ENCODE results near the gene BRI3.

BRI3 gene

DNA sequence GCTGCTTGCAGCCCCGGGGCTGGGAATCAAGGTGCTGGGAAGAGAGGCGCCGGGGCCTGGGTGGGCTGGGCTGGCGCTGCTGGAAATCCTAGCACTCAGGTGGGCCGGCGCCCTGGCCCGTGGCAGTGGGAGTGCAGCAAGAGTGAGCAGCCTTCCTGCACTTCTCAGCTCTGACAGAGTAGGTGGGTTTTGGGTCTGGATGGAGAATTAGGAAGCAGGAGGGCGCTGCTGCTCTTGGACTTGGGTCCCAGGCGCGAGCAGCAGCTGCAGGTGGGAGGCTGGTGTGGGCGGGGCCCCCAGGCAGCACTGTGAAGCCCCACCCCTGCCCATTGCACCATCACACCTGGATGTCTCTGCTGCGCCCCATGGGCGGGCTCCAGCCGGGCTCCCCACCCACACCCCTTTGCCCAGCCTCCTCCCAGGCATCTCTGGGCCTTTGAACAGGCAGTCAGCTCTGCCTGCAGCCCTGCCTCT is 6.0 kb downstream of the BRI3 start:
- DNase-seq (ENCODE audit: low read depth), result no peak

DNA sequence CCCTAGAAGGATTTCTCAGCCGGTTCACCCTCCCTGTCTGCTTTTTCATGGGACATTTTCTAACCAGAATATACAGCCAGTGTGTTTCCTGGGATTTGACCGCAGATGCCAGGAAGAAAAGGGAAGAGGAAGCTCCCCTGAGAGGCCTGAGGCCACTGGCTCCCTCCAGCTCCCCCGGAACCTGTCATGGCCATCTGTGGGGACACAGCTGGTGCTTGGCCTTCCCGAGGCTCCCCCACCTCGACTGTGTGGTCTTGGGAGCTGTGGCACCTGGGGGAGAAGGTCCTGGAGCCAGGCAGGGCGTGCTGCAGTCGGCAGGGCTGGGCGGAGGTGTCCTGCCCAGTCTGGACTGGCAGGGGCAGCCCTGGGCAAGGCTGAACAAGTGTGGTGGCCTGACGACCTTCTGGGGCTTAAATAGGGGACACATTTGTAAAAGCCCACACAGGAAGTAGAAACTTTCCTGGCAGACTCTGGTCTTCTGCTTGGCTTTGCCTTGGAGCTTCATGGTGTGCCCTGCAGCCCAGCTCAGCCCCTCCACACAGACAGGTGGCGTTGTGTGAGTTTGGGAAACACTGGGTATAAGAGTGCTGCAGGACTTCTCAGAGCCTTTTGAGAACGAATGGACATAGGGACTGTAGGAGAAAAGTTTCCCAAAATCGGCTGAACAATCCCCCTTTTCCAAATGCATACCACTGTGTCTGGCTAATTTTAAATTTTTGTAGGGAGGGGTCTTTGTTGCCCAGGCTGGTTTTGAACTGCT is 6.8 kb downstream of the BRI3 start:
- DNase-seq (ENCODE audit: low read depth), result no peak

DNA sequence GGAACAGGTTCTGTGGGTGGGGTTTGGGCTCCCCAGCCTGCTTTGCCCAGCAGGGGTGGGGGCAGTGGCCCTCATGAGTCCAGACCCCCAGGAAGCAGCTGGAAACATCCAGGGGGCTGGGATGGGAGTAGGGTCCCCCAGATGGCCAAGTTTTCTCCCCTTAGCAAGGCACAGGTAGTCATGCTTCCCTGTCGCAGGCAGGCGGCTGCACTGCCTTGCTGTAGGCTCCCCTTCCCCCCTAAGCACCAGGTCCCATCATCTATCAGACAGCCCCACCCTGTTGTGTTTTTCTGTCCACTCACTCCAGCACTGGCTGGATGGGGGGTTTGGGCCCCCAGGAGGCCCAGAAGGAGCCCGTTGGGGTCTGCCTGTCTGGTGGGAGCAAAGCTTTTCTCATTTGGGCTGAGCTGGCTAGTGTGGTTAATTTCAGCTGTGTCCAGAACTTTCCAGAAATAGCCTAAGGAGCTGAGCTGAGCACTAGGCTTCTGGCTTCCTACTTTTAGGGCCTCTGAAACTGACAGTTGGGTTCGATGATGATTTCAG is 7.9 kb downstream of the BRI3 start:
- DNase-seq (ENCODE audit: low read depth), result no peak

DNA sequence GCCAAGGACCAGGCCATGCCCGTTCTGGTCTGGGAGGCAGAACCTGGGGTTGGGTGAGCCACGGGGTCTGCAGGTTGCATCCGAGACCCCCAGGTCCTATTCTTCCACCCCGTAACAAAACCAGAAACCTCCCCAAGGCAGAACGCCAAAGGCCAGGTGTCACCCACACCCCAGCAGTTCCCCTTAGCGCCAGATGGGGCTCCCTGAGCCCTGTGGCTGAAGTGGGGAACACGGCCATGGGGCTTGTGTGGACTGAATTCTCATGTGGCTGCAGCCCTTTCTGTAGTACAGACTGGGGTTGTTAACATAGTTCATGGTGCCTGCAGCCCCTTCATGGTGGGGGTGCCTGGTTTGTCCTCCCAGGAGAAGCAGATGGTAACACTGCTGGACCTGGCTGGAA is 10.2 kb downstream of the BRI3 start:
- no peak for DNase-seq (ENCODE audit: low read depth)

- DNase-seq (ENCODE audit: low read depth), result no peak
Observed at GRCh38 chr7:98293265-98293664, 11.8 kb downstream of the BRI3 start.

GRCh38 chr7:98293746-98294145 is 12.3 kb downstream of the BRI3 start:
- no peak for DNase-seq (ENCODE audit: low read depth)

- no peak for DNase-seq (ENCODE audit: low read depth)
Observed at GRCh38 chr7:98294326-98294725, 12.8 kb downstream of the BRI3 start.

GRCh38 chr7:98294798-98295382 is 13.4 kb downstream of the BRI3 start:
- no peak for DNase-seq (ENCODE audit: low read depth)

DNA sequence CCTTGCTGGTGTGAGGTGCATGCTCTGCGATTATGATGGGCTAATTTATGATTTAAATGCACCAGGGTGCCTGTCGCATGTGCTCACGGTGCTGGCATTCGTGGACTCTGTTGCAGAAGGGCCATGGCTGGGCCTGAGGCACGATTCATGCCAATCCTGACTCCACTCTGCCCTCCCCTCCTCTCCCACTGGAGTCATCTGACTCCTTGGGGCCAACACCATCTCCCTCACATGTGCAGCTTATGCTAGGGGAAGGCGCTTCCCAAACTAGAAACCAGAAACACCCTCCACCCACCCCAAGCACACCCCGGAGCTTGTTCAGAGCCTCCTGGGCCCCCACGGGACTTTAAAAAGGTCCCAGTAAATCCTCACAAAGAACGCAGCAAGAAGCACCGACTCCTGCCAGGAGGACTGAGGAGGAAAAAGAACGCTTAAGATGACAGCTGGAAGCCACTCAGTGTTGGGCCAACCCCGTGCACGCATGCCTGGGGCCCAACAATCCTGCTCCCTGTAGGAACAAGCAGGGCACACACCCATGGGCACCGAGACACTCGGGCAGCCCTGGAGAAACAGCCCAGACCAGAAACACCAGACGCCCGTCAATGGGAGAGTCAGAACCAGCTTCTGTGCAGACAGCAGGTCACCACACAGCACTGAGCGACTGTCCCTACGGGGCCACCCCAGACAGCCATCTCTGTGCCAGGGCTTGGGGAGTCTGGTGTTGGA is 14.1 kb downstream of the BRI3 start:
- no peak for DNase-seq (ENCODE audit: low read depth)

- no peak for DNase-seq (ENCODE audit: low read depth)
Observed at GRCh38 chr7:98296833-98297232, 15.3 kb downstream of the BRI3 start.

- DNase-seq (ENCODE audit: low read depth), result no peak
Observed at GRCh38 chr7:98297626-98298286, 16.3 kb downstream of the BRI3 start.

DNA sequence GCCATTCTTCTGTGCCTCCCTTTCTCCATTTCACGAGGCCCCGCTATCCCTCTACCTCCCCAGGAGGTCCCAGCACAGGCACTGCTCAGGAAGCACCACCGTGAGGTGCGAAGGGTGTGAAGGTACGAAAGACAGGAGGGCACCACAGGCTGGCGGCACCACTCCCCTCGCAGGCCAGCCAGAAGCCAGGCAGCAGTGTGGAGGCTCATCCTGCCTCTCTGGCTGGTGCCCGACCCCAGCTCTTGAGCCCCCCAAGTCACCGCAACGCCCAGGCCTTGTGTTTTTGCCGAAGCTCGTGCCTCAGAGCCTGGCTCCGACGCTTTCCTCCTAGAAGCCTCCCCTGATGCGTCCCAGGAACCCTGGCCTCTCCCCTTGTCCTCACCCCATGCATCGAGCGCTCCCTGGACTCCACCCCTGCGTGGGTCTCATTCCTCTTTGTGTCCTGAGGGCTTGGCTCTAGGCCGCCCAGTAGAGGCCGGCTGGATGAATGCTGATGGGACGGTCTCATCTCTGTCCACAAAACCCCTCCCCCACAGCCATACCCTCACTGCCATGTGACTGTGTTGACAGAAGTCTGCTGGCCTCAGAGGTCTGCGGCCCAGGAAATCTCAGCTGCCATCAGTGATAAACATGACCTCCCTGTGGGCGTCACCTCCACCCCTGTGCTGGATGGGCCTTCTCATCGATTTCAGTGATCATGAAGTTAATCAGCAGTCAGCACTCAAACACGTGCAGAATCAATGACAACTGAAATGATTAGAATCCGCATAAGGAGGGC is 19.3 kb downstream of the BRI3 start:
- DNase-seq (ENCODE audit: low read depth), result no peak

DNA sequence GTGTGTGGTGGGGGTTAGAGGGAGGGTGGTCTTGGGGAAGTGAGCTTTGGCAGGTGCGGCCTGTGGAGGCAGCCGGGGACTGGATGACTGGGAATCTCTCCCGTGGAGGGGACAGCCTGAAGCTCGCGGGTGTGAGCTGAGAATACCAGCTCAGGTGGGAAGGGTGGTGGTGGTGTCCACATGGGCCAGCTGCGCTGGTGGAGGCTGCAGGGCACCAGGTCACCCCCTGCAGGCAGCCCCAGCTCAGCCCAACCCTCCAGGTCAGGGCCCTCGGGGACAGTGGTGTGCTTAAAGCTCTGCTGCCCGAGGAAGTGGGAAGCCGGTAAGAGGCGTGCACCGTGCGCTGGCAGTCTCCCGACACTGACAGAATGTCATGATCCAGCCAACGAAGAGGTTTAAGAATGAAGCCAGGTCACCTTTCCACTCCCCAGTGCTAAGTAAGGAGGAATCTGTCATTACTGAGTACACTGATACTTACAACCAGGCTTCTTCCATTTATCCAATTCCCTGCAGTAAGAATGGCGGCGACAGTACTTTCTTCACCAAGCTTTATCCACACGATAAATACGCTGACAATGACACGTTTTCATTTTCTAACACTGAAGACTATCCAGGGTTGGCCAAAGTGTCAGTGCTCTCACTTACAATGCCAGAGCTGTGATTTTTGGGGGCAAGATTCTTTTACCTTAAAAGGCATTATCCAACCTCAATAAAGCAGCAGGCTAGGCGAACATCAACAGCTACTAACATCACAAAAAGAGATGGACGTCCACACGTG is 20.4 kb downstream of the BRI3 start:
- DNase-seq (ENCODE audit: low read depth), result no peak

DNA sequence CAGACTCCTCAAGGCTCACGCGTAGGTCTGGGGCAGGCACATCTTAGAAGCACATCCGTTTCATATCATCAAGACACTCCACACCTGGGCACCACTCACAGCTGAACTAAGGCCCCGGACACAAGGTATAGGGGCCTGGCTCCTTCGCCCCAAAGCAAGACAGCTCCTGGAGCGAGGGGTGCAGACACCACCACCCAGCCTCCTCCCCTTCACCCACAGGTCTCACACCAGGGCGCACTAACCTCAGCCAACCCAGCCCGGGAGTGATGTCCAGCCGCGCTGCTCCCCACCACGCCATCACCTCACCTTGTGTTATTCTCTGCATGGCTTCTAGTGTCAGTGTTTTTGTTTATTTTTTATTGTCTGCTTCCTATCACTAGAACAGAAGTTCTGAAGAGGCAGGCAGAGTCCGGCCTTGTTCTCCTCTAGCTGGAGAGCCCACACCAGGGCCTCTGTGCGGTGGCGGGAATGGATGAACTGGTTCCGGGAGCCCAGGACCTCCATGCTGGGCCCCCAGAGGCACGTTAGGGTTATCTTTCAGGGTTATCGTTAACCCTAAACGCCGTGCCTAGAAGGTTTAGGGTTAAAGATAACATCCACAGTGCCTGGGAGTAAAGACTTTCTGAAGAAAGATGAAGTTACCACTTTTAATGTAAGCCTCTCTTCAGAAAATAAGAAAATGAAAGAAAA is 21.8 kb downstream of the BRI3 start:
- DNase-seq (ENCODE audit: low read depth), result no peak

GRCh38 chr7:98303906-98304305 is 22.4 kb downstream of the BRI3 start:
- no peak for DNase-seq (ENCODE audit: low read depth)

- DNase-seq (ENCODE audit: low read depth), result no peak
Observed at GRCh38 chr7:98305951-98306535, 24.6 kb downstream of the BRI3 start.

DNA sequence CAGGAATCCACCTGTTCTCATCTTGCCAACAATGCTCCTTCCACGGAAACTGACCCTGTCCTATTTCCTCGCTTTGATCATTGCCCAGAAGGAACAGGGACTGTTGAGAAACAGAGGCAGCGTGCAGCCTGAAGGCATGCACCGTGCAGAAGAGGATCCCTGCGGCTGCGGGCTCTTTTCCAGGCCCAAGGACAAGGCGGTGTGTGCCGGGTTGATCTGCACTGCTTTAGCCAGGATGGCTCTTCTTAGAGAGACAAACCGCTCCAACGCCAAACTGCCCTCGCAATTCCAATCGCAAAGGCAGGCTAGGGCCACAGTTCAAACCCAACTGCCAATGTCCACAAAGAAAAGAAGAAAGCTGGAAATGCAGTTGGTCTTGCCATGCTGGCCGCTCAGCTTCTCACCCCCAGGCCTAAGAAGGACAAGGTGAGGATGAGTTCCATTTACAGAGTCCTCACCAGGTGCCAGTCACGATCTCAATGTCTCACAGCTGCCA is 26.5 kb downstream of the BRI3 start:
- no peak for DNase-seq (ENCODE audit: low read depth)

DNA sequence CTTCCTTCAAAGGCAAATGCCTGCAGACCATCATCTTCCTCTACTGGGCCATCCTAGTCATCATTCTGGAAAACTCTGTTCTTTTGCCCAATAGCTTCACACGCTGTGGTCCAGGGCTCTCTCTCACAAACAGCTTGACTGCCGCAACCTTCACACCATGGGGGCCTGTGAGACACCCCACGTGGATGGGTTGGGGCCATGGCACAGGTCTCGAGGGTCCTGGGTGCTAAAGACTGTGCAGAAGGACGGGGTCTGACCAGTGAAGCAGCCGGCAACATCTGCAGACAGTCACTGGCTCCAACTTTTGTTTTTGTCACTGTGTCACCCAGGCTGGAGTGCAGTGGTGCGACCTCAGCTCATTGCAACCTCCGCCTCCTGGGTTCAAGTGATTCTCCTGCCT is 28.1 kb downstream of the BRI3 start:
- DNase-seq (ENCODE audit: low read depth), result no peak

GRCh38 chr7:98312201-98312600 is 30.7 kb downstream of the BRI3 start:
- no peak for DNase-seq (ENCODE audit: low read depth)

All from T follicular helper cell (primary cell).